Neural cell (in vitro differentiated cells): Measurements from ENCODE around the gene CERS3. TPM values are rescaled to one million over a fixed set of nuclear protein-coding genes. Genes with fewer than 3 reads are reported as not detected.

Experiments used
- H2AFZ ChIP-seq: fragments of 200-600, 300-800 bp; sonication (generic), shearing (Covaris generic); 2 replicates; pipeline ENCODE4 v1.6.0; 2014; ENCODE audit warnings: low read depth, mild to moderate bottlenecking, antibody characterized with exemption, low read length, moderate library complexity
- H3F3A ChIP-seq: fragments of 200-600 bp; shearing (Covaris generic); 2 replicates; pipeline ENCODE4 v1.6.1; 2016; ENCODE audit warnings: mild to moderate bottlenecking, moderate library complexity, mixed read lengths, antibody characterized with exemption, low read length; ENCODE audit not compliant: insufficient read depth, poor library complexity, severe bottlenecking
- H3K27ac ChIP-seq: fragments of 200-600, 300-800 bp; sonication (generic), shearing (Covaris generic); 2 replicates; pipeline ENCODE4 v1.5.1; 2014; ENCODE audit warnings: mild to moderate bottlenecking, low read length, moderate library complexity
- H3K27me3 ChIP-seq: fragments of 300-800, 200-600 bp; sonication (generic), shearing (Covaris generic); 2 replicates; pipeline ENCODE4 v1.6.0; 2014; ENCODE audit warnings: mild to moderate bottlenecking, low read depth, low read length, moderate library complexity; ENCODE audit not compliant: insufficient read depth
- H3K36me3 ChIP-seq: fragments of 300-800, 200-600 bp; sonication (generic), shearing (Covaris generic); 2 replicates; pipeline ENCODE4 v1.5.1; 2014; ENCODE audit warnings: mild to moderate bottlenecking, antibody characterized with exemption, low read length, moderate library complexity; ENCODE audit not compliant: insufficient read depth
- H3K4me2 ChIP-seq: fragments of 300-800, 200-600 bp; sonication (generic), shearing (Covaris generic); 2 replicates; pipeline ENCODE4 v1.6.0; 2014; ENCODE audit warnings: mild to moderate bottlenecking, low read length
- H3K4me3 ChIP-seq: fragments of 300-800, 200-600 bp; sonication (generic), shearing (Covaris generic); 2 replicates; pipeline ENCODE4 v1.5.1; 2014; ENCODE audit warnings: mild to moderate bottlenecking, low read length, moderate library complexity
- H3K79me2 ChIP-seq: fragments of 200-600 bp; shearing (Covaris generic); replicated peaks from 2 replicates; pipeline ENCODE4 v1.6.0; 2014; ENCODE audit warnings: mild to moderate bottlenecking, low read length, moderate library complexity; ENCODE audit not compliant: insufficient read depth
- H3K9ac ChIP-seq: fragments of 300-800, 200-600 bp; sonication (generic), shearing (Covaris generic); 2 replicates; pipeline ENCODE4 v1.6.1; 2016; ENCODE audit warnings: mild to moderate bottlenecking, low read length, mixed read lengths
- H3K9me2 ChIP-seq: fragments of 200-600 bp; shearing (Covaris generic); 2 replicates; pipeline ENCODE4 v1.6.1; 2016; ENCODE audit warnings: mild to moderate bottlenecking, low read length, mixed read lengths; ENCODE audit not compliant: insufficient read depth
- H3K9me3 ChIP-seq: fragments of 200-600, 300-800 bp; sonication (generic), shearing (Covaris generic); 2 replicates; pipeline ENCODE4 v1.6.1; 2016; ENCODE audit warnings: mild to moderate bottlenecking, mixed run types, low read length, moderate library complexity, mixed read lengths
- H4K20me1 ChIP-seq: fragments of 200-600 bp; shearing (Covaris generic); 2 replicates; pipeline ENCODE4 v1.6.1; 2016; ENCODE audit warnings: mild to moderate bottlenecking, mixed run types; ENCODE audit not compliant: insufficient read depth
- EP300 ChIP-seq: fragments of 450-650 bp; conservative IDR thresholded peaks from 2 replicates; pipeline ENCODE4 v1.6.1; 2014; ENCODE audit warnings: antibody characterized with exemption, mild to moderate bottlenecking, moderate library complexity; ENCODE audit not compliant: poor library complexity, severe bottlenecking
- EZH2 ChIP-seq: fragments of 200-600, 300-800 bp; shearing (Covaris generic), sonication (generic); IDR thresholded peaks from 2 replicates; pipeline ENCODE4 v1.6.1; 2014; ENCODE audit warnings: antibody characterized with exemption, low read length, borderline replicate concordance, mild to moderate bottlenecking; ENCODE audit not compliant: insufficient read depth, poor library complexity, severe bottlenecking
- MXI1 ChIP-seq: fragments of 450-650 bp; conservative IDR thresholded peaks from 2 replicates; pipeline ENCODE4 v1.6.1; 2014; ENCODE audit warnings: antibody characterized with exemption, mild to moderate bottlenecking; ENCODE audit not compliant: poor library complexity, severe bottlenecking
- POLR2AphosphoS5 ChIP-seq: IDR thresholded peaks from 2 replicates; pipeline ENCODE4 v1.6.1; 2012
- RAD21 ChIP-seq: fragments of 450-650 bp; conservative IDR thresholded peaks from 2 replicates; pipeline ENCODE4 v1.6.1; 2014; ENCODE audit warnings: antibody characterized with exemption, mild to moderate bottlenecking, moderate library complexity
- SMC3 ChIP-seq: fragments of 450-650 bp; conservative IDR thresholded peaks from 2 replicates; pipeline ENCODE4 v1.6.1; 2014; ENCODE audit warnings: antibody characterized with exemption, mild to moderate bottlenecking, moderate library complexity; ENCODE audit not compliant: poor library complexity
- TAF1 ChIP-seq: IDR thresholded peaks from 2 replicates; pipeline ENCODE4 v1.6.1; 2012; ENCODE audit warnings: low read depth
- polyA plus RNA-seq: library from polyadenylated mRNA; depleted of rRNA; stranded (reverse); fragments of >200 nt; gene quantifications from 2 replicates; pipeline ENCODE4 v1.2.3, GENCODE V29; 2014
- TF ChIP-seq, protein P1 (sequence below): IDR thresholded peaks from 2 replicates; pipeline ENCODE4 v1.6.1; 2012; ENCODE audit warnings: borderline replicate concordance
- TF ChIP-seq, protein P2 (sequence below): fragments of 450-650 bp; IDR thresholded peaks from 2 replicates; pipeline ENCODE4 v1.5.1; 2014; ENCODE audit warnings: antibody characterized with exemption, mild to moderate bottlenecking, moderate library complexity; ENCODE audit not compliant: poor library complexity, severe bottlenecking

Gene CERS3
- polyA plus RNA-seq, 1 donor from 2014 or later, result 0.27 TPM

DNA sequence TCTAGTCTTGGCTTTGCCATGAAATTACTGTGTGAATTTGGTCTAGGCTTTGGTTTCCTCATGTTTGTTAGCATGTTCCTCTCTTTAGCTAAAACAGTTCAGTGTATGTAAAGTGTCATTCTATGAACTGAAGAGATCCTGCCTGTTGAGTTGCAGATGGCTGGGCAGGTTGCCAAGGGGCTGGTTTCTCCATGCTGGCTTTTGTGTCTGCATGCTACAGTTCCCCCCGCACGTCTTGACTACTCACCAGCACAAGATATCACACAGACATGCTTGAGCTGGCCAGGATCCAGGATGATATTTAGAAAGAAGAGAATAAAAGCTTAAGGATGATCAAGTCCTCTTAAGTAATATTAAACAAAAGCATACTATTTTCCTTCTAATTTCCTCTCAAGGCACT is 90.2 kb downstream of the CERS3 start:
- no peak overlapping the region for H2AFZ ChIP-seq
- no peak overlapping the region for H3K9ac ChIP-seq
- no peak overlapping the region for H3K27ac ChIP-seq
- TF ChIP-seq, protein P1, sequence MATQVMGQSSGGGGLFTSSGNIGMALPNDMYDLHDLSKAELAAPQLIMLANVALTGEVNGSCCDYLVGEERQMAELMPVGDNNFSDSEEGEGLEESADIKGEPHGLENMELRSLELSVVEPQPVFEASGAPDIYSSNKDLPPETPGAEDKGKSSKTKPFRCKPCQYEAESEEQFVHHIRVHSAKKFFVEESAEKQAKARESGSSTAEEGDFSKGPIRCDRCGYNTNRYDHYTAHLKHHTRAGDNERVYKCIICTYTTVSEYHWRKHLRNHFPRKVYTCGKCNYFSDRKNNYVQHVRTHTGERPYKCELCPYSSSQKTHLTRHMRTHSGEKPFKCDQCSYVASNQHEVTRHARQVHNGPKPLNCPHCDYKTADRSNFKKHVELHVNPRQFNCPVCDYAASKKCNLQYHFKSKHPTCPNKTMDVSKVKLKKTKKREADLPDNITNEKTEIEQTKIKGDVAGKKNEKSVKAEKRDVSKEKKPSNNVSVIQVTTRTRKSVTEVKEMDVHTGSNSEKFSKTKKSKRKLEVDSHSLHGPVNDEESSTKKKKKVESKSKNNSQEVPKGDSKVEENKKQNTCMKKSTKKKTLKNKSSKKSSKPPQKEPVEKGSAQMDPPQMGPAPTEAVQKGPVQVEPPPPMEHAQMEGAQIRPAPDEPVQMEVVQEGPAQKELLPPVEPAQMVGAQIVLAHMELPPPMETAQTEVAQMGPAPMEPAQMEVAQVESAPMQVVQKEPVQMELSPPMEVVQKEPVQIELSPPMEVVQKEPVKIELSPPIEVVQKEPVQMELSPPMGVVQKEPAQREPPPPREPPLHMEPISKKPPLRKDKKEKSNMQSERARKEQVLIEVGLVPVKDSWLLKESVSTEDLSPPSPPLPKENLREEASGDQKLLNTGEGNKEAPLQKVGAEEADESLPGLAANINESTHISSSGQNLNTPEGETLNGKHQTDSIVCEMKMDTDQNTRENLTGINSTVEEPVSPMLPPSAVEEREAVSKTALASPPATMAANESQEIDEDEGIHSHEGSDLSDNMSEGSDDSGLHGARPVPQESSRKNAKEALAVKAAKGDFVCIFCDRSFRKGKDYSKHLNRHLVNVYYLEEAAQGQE, result no peak
- TF ChIP-seq TAF1 (no peak), POLR2AphosphoS5 (no peak), EZH2 (no peak), SMC3 (no peak), MXI1 (no peak), EP300 (no peak), RAD21 (no peak)
- TF ChIP-seq, protein P2, sequence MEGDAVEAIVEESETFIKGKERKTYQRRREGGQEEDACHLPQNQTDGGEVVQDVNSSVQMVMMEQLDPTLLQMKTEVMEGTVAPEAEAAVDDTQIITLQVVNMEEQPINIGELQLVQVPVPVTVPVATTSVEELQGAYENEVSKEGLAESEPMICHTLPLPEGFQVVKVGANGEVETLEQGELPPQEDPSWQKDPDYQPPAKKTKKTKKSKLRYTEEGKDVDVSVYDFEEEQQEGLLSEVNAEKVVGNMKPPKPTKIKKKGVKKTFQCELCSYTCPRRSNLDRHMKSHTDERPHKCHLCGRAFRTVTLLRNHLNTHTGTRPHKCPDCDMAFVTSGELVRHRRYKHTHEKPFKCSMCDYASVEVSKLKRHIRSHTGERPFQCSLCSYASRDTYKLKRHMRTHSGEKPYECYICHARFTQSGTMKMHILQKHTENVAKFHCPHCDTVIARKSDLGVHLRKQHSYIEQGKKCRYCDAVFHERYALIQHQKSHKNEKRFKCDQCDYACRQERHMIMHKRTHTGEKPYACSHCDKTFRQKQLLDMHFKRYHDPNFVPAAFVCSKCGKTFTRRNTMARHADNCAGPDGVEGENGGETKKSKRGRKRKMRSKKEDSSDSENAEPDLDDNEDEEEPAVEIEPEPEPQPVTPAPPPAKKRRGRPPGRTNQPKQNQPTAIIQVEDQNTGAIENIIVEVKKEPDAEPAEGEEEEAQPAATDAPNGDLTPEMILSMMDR, result no peak
- no peaks in the 10 kb centered on the region for H3K9me3 ChIP-seq
- no peaks in the 10 kb centered on the region for H3K36me3 ChIP-seq
- no peaks in the 10 kb centered on the region for H4K20me1 ChIP-seq
- H3K4me3 ChIP-seq, result no peak overlapping the region
- no peaks in the 10 kb centered on the region for H3K79me2 ChIP-seq
- H3K4me2 ChIP-seq, result no peak overlapping the region
- no peaks in the 10 kb centered on the region for H3K27me3 ChIP-seq
- H3K9me2 ChIP-seq, result no peaks in the 10 kb centered on the region
- H3F3A ChIP-seq, result no peaks in the 10 kb centered on the region

DNA sequence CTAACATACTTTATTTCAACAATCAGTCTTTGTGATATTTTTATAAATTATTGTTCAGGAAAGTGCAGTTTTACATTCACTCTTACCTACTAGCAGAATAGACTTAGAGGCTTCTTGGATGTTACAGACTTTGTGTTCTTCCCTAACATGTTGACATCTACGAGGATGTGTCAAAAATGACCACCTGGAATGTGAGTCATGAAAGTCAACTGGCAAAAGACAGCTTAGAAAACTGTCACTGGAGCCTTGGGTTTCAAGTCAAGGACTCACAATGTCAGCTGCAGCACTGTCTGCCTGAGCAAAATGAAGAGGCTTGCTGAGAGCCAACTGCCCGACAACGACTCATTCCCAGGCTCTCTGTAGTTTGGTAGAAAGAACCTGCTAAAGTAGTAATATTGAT is 91.5 kb downstream of the CERS3 start:
- Histone ChIP-seq H3K27me3 (no peaks in the 10 kb centered on the region), H3K4me3 (no peak overlapping the region), H3K79me2 (no peaks in the 10 kb centered on the region), H3K4me2 (no peak overlapping the region), H3K36me3 (no peaks in the 10 kb centered on the region), H3F3A (no peaks in the 10 kb centered on the region), H3K9me3 (no peaks in the 10 kb centered on the region), H3K9me2 (no peaks in the 10 kb centered on the region), H3K27ac (no peak overlapping the region), H2AFZ (no peak overlapping the region), H3K9ac (no peak overlapping the region), H4K20me1 (no peaks in the 10 kb centered on the region)
- TF ChIP-seq RAD21 (no peak), SMC3 (no peak), EP300 (no peak), EZH2 (no peak), TAF1 (no peak), POLR2AphosphoS5 (no peak), MXI1 (no peak)
- TF ChIP-seq, protein P2, result no peak
- TF ChIP-seq, protein P1, result no peak
